Liver (tissue), 9 donors: ENCODE measurements around the gene NECTIN1. TPM values are rescaled to one million over a fixed set of nuclear protein-coding genes. Genes with fewer than 3 reads are reported as not detected.

ENCODE experiments used
- DNase-seq: peaks from one replicate; pipeline ENCODE4 v3.0.0-alpha.2; 2017; ENCODE audit warnings: low spot score
- H3K27ac ChIP-seq, 2 donors: one replicate each; pipeline ENCODE4 v1.7.0; 2013; ENCODE audit warnings: inconsistent platforms in 2 of 2, low read length in 2 of 2, control low read depth in 1 of 2, low read depth in 1 of 2, mild to moderate bottlenecking in 1 of 2
- H3K27me3 ChIP-seq, 4 donors: one replicate each; pipeline versions ENCODE4 v1.6.1 to v1.7.0; 2013; ENCODE audit warnings: low read length in 3 of 4, inconsistent platforms in 1 of 4, mild to moderate bottlenecking in 1 of 4, moderate library complexity in 1 of 4; ENCODE audit not compliant: control insufficient read depth in 4 of 4, insufficient read depth in 4 of 4
- H3K36me3 ChIP-seq, 4 donors: one replicate each; pipeline versions ENCODE4 v1.6.1 to v1.7.0; 2013; ENCODE audit warnings: low read length in 3 of 4, mild to moderate bottlenecking in 3 of 4, low read depth in 1 of 4, moderate library complexity in 1 of 4; ENCODE audit not compliant: control insufficient read depth in 4 of 4, insufficient read depth in 3 of 4
- H3K4me1 ChIP-seq, 4 donors: one replicate each; pipeline versions ENCODE4 v1.6.1 to v1.7.0; 2013; ENCODE audit warnings: low read length in 3 of 4, mild to moderate bottlenecking in 3 of 4, moderate library complexity in 1 of 4; ENCODE audit not compliant: control insufficient read depth in 4 of 4, insufficient read depth in 4 of 4
- H3K4me3 ChIP-seq, 3 donors: one replicate each; pipeline versions ENCODE4 v1.6.1 to v1.7.0; 2013; ENCODE audit warnings: low read length in 3 of 3, control low read depth in 1 of 3, low read depth in 1 of 3, mild to moderate bottlenecking in 1 of 3
- H3K9ac ChIP-seq, 2 donors: one replicate each; pipeline ENCODE4 v1.7.0; 2013; ENCODE audit warnings: low read length in 2 of 2, mild to moderate bottlenecking in 2 of 2, moderate library complexity in 2 of 2, control low read depth in 1 of 2, low read depth in 1 of 2
- H3K9me3 ChIP-seq, 4 donors: one replicate each; pipeline versions ENCODE4 v1.6.1 to v1.7.0; 2013; ENCODE audit warnings: low read length in 3 of 4; ENCODE audit not compliant: control insufficient read depth in 4 of 4
- ATF3 ChIP-seq: IDR thresholded peaks from 2 replicates; pipeline ENCODE4 v1.6.1; 2016; ENCODE audit warnings: antibody characterized with exemption
- CTCF ChIP-seq: fragments of 150-350 bp; IDR thresholded peaks from 2 replicates; pipeline ENCODE4 v1.5.1; 2017; ENCODE audit warnings: improper control_type of control experiment, low read depth, low read length; ENCODE audit not compliant: missing input control
- EGR1 ChIP-seq, 2 donors: IDR thresholded peaks; 2 replicates each; pipeline ENCODE4 v1.6.1; 2016 to 2018; ENCODE audit warnings: antibody characterized with exemption in 2 of 2, low read depth in 2 of 2
- FOXA1 ChIP-seq: IDR thresholded peaks from 2 replicates; pipeline ENCODE4 v1.6.1; 2016; ENCODE audit warnings: antibody characterized with exemption
- FOXA2 ChIP-seq: IDR thresholded peaks from 2 replicates; pipeline ENCODE4 v1.6.1; 2016; ENCODE audit warnings: antibody characterized with exemption
- GABPA ChIP-seq, 2 donors: IDR thresholded peaks in 1 of 2; conservative IDR thresholded peaks in 1 of 2; 2 replicates each; pipeline ENCODE4 v1.6.1; 2016; ENCODE audit warnings: antibody characterized with exemption in 2 of 2, mild to moderate bottlenecking in 1 of 2, moderate library complexity in 1 of 2
- HNF4A ChIP-seq, 2 donors: conservative IDR thresholded peaks; 2 replicates each; pipeline ENCODE4 v1.6.1; 2016; ENCODE audit warnings: antibody characterized with exemption in 2 of 2, mild to moderate bottlenecking in 2 of 2
- HNF4G ChIP-seq: IDR thresholded peaks from 2 replicates; pipeline ENCODE4 v1.6.1; 2016; ENCODE audit warnings: antibody characterized with exemption
- JUND ChIP-seq, 2 donors: IDR thresholded peaks; 2 replicates each; pipeline ENCODE4 v1.6.1; 2016; ENCODE audit warnings: antibody characterized with exemption in 2 of 2
- NR2F2 ChIP-seq: IDR thresholded peaks from 2 replicates; pipeline ENCODE4 v1.6.1; 2016; ENCODE audit warnings: antibody characterized with exemption
- RAD21 ChIP-seq, 2 donors: IDR thresholded peaks; 2 replicates each; pipeline ENCODE4 v1.6.1; 2016; ENCODE audit warnings: antibody characterized with exemption in 2 of 2, mild to moderate bottlenecking in 2 of 2
- REST ChIP-seq: IDR thresholded peaks from 2 replicates; pipeline ENCODE4 v1.6.1; 2016; ENCODE audit warnings: antibody characterized with exemption, mild to moderate bottlenecking
- RXRA ChIP-seq, 2 donors: IDR thresholded peaks; 2 replicates each; pipeline ENCODE4 v1.6.1; 2017 to 2018; ENCODE audit warnings: antibody characterized with exemption in 2 of 2, mild to moderate bottlenecking in 1 of 2
- SP1 ChIP-seq: IDR thresholded peaks from 2 replicates; pipeline ENCODE4 v1.6.1; 2018; ENCODE audit warnings: antibody characterized with exemption, mild to moderate bottlenecking
- TAF1 ChIP-seq: conservative IDR thresholded peaks from 2 replicates; pipeline ENCODE4 v1.6.1; 2016; ENCODE audit warnings: antibody characterized with exemption, mild to moderate bottlenecking
- YY1 ChIP-seq: IDR thresholded peaks from 2 replicates; pipeline ENCODE4 v1.6.1; 2016; ENCODE audit warnings: antibody characterized with exemption, mild to moderate bottlenecking
- ZBTB33 ChIP-seq: IDR thresholded peaks from 2 replicates; pipeline ENCODE4 v1.6.1; 2016; ENCODE audit warnings: antibody characterized with exemption
- WGBS: extraction: QIAGEN DNeasy Blood & Tissue Kit; methylation state at CpG from one replicate; pipeline ENCODE4 v1.1.7; 2013; 5-methylcytosine and 5-hydroxymethylcytosine counted together
- polyA plus RNA-seq, 2 donors: library from polyadenylated mRNA; stranded (reverse) in 1 of 2; unstranded in 1 of 2; fragments of 200-250 nt in 1 of 2; fragments of >200 nt in 1 of 2; fragmentation: Nextera tagmentation in 1 of 2; extraction: Ambion mirVana in 1 of 2; gene quantifications; one replicate each; pipeline versions ENCODE4 v1.2.1 to v1.2.3, GENCODE V29; 2013 to 2015
- total RNA-seq, 2 donors: library from RNA; depleted of rRNA; stranded (reverse); fragments of >200 nt; gene quantifications; one replicate each; pipeline ENCODE4 v1.2.3, GENCODE V29; 2014
- TF ChIP-seq, protein P1 (sequence below): IDR thresholded peaks from 2 replicates; pipeline ENCODE4 v1.6.1; 2016; ENCODE audit warnings: antibody characterized with exemption
- donor health status: healthy.
- donor health status: healthy.
- donor health status: healthy.
- donor health status: healthy.
- donor health status: healthy.

NECTIN1 gene
- total and polyA plus RNA-seq, 4 donors: 0.69 to 7.7 (median 5.0) TPM

DNA sequence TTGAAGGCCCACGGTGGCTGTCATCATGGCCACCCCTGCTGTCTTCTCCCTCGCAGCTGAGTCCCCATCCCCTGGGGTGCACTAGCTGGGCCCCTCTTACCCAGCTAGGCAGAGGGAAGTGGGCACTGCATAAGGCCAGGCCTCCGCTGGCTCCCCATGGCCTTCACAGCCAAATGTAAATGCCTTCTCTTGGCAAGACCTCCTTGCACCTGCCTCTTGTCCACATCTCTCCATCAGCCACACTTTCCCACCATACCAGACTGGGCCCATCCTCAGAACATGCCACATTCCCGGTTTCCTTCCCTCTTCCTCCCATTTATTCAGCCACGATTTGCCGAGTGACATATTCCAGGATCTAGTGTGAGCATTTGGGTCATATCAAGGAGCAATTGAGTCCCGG, 49.7 kb downstream of the NECTIN1 start:
- H3K4me3 ChIP-seq: no peak overlapping the region
- peaks cover 0 to 4% (median 0%) of the 10 kb centered on the region in 4 donors for H3K4me1 ChIP-seq
- H3K27ac ChIP-seq: no peak overlapping the region
- H3K27me3 ChIP-seq: no peaks in the 10 kb centered on the region
- no peak for TF ChIP-seq JUND (IDR thresholded peaks at IDR 0.05)
- TF ChIP-seq EGR1 (IDR thresholded peaks at IDR 0.05; ENCODE audit: low read depth in 2 of 2): no peak
- no peak for TF ChIP-seq ZBTB33
- no peak for TF ChIP-seq REST
- no peak for TF ChIP-seq RXRA (IDR thresholded peaks at IDR 0.05)
- TF ChIP-seq, protein P1, sequence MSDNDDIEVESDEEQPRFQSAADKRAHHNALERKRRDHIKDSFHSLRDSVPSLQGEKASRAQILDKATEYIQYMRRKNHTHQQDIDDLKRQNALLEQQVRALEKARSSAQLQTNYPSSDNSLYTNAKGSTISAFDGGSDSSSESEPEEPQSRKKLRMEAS: no peak
- no peak for TF ChIP-seq SP1
- TF ChIP-seq GABPA (IDR thresholded peaks at IDR 0.05 in 1 of 2, conservative IDR thresholded peaks at IDR 0.05 in 1 of 2): no peak
- TF ChIP-seq NR2F2: no peak
- TF ChIP-seq YY1: no peak
- TF ChIP-seq ATF3: no peak
- no peak for TF ChIP-seq CTCF
- TF ChIP-seq FOXA2: no peak
- no peak for TF ChIP-seq TAF1
- TF ChIP-seq FOXA1: no peak
- TF ChIP-seq HNF4G: no peak
- no peak for TF ChIP-seq HNF4A (conservative IDR thresholded peaks at IDR 0.05)
- no peak for TF ChIP-seq RAD21 (IDR thresholded peaks at IDR 0.05)
- H3K9ac ChIP-seq: no peak overlapping the region
- H3K9me3 ChIP-seq: no peaks in the 10 kb centered on the region
- 93% methylated on average over 7 of the region's 7 CpGs for WGBS
- H3K36me3 ChIP-seq: peaks cover 0 to 9% (median 0%) of the 10 kb centered on the region in 4 donors
- DNase-seq: no peak
